ENCODE results near the gene HCFC1.

HCFC1 gene

DNA sequence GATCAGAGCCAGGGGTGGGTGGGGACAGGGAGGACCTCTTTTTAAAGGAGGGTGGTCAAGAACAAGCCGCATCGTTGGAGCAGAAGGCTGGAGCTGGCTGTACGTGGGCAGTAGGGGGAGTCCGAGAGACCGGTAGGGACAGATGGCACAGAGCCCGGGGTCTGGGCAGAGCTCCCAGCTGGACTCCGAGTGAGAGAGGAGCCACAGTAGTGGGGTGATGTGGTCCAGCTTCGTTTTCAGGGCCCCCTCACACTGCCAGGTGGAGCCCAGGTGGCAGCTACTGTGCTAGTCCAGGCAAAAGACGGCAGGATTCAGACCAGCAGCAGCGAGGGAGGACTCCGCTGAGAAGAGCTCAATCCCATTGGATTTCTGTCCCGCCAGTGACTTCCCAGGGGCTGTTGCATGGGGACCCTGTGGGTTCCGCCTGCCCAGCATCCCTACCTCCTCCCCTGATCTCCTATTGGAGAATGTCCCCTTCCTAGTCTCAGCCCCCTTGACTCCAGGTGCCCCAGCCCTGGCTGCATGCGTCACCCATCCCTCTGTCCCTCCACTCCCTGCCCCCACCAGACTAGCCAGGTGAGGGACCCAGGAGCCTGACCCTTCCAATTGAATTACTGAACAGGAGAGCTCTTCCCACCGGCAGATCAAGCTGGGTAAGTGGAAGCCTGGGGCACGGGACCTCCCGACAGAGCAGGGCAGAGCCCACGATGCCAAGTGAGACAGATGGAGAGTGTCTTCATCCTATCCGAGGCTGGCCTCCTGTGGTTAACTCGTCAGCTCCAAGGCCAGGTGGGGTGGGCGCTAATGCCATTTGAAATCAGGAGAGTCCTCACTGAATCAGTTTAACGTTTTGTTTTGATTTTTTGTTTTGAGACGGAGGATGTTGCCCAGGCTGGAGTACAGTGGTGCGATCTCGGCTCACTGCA, 48.4 kb downstream of the HCFC1 start:
- no peak for DNase-seq (ENCODE audit: low read depth)

DNA sequence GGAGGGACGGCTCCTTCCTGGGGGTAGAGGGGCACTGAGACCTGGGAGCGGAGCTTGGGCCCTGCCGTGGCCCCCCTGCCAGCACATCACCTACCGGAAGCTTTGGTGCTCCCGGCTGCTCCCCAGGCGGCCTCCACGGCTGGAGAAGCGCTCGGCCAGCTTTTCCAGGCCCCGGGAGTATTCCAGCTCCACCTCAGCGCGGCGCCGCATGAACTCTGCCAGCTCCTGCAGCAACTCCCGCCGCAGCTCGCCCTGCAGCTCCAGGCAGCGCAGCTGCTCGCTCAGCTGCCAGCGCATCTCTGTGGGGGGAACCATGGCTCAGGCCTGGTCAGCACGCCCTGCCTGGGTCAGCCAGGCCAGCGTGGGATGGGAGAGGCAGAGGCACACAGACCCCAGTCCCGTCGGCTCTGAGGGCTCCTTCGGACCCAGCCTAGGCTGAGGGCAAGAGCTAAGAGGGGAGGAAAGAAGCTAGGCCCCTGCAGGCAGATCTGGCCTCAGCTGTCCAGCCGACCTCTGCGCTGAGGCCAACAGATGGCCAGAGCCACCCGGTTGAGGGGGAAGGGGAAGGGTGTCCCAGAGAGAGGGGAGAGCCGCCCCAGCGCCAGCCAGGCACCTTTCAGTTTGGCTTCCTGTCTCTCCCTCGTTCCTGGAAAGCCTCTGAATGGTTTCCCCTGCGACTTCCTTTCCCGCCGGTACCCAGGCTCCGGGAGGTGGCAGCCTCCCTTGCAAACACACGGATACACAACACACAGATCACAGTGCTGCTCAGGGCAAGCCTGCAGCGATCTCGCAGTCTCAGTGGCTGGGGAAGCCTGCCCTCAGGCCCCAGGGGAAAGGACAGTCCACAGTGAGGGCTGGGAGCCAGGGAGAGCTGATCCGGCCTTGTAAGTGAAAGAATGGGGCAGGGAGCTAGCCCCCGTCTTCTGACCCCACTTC, 49.8 kb downstream of the HCFC1 start:
- no peak for DNase-seq (ENCODE audit: low read depth)

DNA sequence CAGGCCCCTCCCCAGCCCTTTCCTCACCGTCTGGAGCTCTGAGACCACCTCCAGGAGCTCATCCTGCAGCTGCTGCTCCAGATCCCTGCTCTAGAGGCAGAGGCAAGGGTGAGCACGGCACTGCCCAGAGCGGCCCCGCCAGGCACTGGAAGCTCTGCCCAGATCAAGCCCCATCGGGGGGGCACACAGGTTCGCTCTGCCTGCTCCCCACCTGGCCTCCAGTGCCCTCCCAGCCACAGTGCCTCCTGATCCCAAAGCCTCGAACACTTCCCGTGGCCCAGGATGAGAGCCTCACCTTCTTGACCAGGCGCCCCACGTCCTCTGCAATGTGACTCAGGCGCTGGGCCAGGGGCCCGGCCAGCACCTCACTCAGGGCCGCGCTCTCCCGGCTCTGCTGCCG, 50.5 kb downstream of the HCFC1 start:
- DNase-seq (ENCODE audit: low read depth), result no peak

GRCh38 chrX:153920546-153920945, 51.1 kb downstream of the HCFC1 start:
- DNase-seq (ENCODE audit: low read depth), result no peak

DNA sequence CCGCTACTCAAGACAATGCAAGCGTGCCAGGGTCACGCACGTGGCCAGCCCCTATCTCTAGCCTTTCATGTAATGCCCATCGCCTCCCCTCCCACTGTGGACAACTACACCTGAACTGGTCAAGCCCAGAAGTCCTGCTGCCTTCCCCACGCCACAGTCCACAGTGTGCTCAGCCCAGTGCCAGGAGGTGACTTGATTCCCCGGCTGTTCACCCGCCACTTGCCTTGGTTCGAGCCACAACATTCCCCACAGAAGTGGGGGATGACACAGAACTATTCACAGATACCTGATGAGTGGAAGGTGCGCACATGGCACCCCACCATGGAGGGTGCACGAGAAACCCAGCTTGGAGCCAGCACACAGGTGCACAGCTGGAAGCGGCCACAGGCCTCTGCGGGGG, 52.3 kb downstream of the HCFC1 start:
- no peak for DNase-seq (ENCODE audit: low read depth)

DNA sequence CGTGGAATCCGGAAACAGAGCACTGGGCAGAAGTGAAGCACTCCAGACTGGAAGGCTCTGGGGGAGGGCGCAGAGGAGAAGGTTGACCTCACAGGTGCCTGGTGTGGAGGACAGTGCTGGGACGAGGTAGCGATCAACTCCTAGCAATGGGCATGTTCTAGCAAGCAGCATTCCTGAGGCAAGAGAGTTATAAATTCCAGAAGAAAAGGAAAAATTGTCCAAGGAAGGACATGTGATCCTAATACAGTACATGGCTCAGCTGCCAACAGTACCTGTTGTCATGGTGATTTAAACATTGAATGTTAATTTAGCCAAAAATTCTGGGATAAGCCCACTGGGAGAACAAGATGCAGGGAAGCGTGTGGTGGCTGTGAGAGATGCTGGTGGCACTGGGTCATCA, 53.7 kb downstream of the HCFC1 start:
- no peak for DNase-seq (ENCODE audit: low read depth)

- no peak for DNase-seq (ENCODE audit: low read depth)
Observed at GRCh38 chrX:153913701-153914100, 57.9 kb downstream of the HCFC1 start.

GRCh38 chrX:153913211-153913610, 58.4 kb downstream of the HCFC1 start:
- DNase-seq (ENCODE audit: low read depth), result no peak

DNA sequence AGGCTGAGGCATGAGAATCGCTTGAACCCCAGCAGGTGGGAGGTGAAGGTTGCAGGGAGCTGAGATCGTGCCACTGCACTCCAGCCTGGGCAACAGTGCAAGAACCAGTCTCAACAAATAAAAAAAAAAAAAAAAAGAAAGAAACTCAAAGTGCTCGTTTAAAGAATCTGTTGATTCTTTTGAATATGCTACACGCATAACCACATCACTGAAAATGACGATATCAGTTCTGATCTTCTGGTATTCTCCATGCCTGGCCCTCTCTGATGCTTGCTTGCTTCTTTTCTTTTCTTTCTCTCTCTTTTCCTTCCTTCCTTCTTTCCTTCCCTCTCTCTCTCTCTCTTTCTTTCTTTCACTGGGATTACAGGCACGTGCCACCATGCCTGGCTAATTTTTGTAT, 59.8 kb downstream of the HCFC1 start:
- DNase-seq (ENCODE audit: low read depth), result no peak

DNA sequence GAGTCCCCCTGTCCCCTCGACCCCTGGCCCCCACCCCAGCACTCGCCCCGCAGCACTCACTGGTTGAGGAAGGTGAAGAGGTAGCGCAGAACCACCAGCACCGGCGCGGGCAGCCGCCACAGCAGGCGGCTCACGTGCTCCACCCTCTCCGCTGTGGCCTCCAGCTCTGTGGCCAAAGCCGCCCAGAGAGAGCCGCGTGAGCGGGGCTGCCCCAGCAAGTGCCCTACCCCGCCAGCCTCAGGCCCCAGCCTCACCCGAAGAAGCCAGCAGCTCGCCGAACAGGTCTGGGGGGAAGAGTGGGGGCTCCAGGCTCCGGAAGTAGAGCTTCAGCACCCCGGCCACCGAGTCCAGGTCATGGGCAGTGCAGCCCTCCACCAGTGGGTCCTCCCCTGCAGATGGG, 61.2 kb downstream of the HCFC1 start:
- DNase-seq (ENCODE audit: low read depth), result no peak

DNA sequence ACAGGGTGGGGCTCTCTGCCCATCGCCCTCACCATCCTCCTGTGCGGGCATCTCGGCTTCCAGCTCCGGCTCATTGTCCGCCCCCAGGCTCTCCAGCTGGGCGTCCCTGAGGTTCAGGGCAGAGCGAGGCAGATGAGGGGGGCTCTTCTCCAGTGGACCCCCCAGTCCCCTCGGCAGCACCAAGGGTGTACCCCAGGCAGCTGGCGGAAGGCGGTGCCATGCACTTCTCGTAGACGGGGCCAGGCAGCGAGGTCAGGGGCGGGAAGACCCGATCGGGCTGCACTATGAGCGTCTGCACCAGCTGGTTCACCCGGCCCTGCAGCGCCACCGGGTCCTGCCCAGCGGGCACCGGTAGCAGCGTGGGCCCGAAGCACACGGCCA, 61.6 kb downstream of the HCFC1 start:
- DNase-seq (ENCODE audit: low read depth), result no peak

- no peak for DNase-seq (ENCODE audit: low read depth)
Observed at GRCh38 chrX:153909024-153909979, 62.3 kb downstream of the HCFC1 start.

DNA sequence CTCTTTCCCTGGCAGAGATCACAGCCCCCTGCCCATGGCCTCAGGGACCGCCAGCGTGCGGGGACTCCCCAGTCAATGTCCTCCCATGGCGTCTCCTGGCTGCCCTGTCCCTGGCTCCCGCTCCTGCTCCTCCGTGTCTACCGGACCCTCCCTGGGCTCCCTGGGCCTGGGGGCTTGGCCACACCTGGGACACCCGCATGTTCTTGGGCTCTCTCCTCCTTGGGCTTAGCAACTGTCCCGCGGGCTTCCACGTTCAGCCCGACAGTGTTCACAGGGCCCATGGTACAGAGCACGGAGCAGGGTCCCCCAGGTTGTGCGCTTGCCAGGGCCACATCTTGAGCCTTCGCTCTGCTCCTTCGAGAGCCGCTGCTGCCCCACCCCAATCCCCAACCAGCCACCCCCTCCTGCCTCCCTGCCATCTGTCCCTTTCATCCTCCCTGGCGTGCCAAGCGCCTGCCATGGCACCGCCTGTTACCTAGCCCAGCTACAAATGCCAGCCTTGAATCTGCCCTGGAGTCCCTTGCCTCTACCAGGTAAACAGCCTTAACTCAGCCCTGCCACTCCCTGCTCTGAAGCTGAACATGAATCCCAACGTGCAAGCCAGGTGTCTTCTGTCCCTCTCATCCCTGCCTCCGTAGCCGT, 63.3 kb downstream of the HCFC1 start:
- DNase-seq (ENCODE audit: low read depth), result no peak

DNA sequence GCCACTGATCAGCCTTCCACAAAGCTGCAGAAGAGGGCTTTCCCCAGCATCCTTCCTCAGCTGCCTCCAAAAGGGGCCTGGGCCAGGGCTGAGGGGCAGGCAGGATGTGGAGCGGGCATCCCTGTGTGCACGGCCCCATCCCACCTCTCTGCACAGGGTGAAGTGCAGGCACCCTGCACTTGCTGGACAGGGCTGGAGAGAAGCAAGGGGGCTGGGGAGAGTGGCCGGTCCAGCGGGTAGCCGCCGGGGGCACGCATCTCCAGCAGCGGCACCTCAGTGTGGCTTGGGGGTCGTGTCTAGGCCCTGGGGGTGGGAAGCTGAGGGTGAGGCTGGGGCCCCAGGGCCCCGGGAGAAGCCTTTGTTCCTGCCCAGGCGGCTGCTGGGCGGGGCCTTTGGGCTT, 64.2 kb downstream of the HCFC1 start:
- DNase-seq (ENCODE audit: low read depth), result no peak

GRCh38 chrX:153906126-153906917, 65.3 kb downstream of the HCFC1 start:
- DNase-seq (ENCODE audit: low read depth), result no peak

- DNase-seq (ENCODE audit: low read depth), result no peak
Observed at GRCh38 chrX:153905481-153906095, 66.0 kb downstream of the HCFC1 start.

DNA sequence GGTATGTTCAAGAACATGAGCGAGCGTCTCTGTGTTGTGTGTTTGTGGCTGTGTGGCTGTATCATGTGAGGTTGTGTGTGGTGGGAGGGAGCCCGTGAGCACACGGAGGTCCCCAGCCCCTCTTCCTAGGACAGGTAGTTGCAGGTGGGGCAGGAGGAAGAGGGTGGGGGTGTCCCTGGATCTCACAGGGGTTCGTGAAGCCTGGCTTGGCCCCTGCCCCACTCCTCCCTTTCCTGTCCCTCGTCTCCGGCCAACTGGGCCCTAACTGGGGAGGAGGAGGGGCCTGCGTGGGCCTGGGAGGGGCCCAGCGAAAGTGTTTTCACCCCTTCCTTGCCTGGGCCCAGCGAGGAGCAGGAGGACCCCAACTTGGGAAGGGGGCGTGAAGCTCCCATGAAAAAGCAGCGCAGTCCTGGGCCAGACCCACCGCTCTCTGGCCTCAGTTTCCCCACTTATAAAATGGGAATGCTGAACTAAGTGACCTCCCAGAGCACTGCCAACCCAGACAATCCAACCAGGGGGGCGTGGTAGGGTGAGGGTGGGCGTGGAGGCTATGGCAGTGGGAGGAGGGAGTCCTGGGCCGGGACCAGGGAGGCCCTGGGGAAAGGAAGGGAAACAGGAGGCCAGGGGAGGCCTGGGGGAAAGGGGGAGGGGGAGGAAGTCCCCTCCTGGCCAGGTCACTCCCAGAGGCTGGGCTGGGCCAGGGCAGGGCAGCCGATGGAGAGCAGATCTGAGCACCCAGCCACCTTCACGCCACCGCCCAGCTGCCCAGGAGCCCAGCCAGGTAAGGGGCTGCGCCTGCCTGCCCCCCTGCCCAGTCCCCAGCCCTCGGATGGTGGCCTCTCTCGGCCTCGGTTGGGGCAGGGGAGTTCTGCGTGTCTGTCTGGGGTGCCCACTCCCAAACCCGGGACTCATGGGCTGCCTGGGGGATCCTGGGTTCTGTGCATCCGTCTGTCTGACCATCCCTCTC, 67.3 kb downstream of the HCFC1 start, which contains the start of gene AVPR2:
TSS of gene AVPR2 (plus strand) at position 683 of the 967 bp plus-strand sequence. CDS start 473 bp downstream, outside the sequence.
- no peak for DNase-seq (ENCODE audit: low read depth)

- DNase-seq (ENCODE audit: low read depth), result no peak
Observed at GRCh38 chrX:153903238-153903980, 68.2 kb downstream of the HCFC1 start.

All from HS-5 (cell line).